Esophagus muscularis mucosa (tissue), 4 donors: ENCODE results near the gene RUVBL1. TPM values are rescaled to one million over a fixed set of nuclear protein-coding genes. Genes with fewer than 3 reads are reported as not detected.

ENCODE experiments used
- DNase-seq: peaks from one replicate; pipeline ENCODE4 v3.0.0-alpha.2; 2017; ENCODE audit errors: extremely low spot score
- H3K27ac ChIP-seq, 4 donors: fragments of 200-600 bp; sonication (generic); replicated peaks in 1 of 4; 1 replicate in 3 of 4; 2 replicates in 1 of 4; pipeline ENCODE4 v1.5.1; 2016 to 2019; ENCODE audit warnings: mild to moderate bottlenecking in 1 of 4
- H3K27me3 ChIP-seq, 4 donors: fragments of 200-600 bp; sonication (generic); one replicate each; pipeline versions ENCODE4 v1.5.1 to v1.6.0; 2016 to 2019
- H3K36me3 ChIP-seq, 4 donors: fragments of 200-600 bp; sonication (generic); one replicate each; pipeline ENCODE4 v1.5.1; 2016 to 2019
- H3K4me1 ChIP-seq, 4 donors: fragments of 200-600 bp; sonication (generic); one replicate each; pipeline ENCODE4 v1.5.1; 2016 to 2019
- H3K4me3 ChIP-seq, 4 donors: fragments of 200-600 bp; sonication (generic); 1 replicate in 2 of 4; 2 replicates in 2 of 4; pipeline ENCODE4 v1.5.1; 2016 to 2019; ENCODE audit warnings: mild to moderate bottlenecking in 4 of 4, moderate library complexity in 1 of 4
- H3K9me3 ChIP-seq, 4 donors: fragments of 200-600 bp; sonication (generic); 1 replicate in 3 of 4; 2 replicates in 1 of 4; pipeline ENCODE4 v1.5.1; 2016 to 2019
- EP300 ChIP-seq: sonication (generic); formaldehyde crosslinking; IDR thresholded peaks from one replicate; pipeline ENCODE4 v1.6.1; 2017; ENCODE audit warnings: antibody characterized with exemption
- POLR2A ChIP-seq: fragments of 450-650 bp; IDR thresholded peaks from one replicate; pipeline ENCODE4 v1.6.1; 2017; ENCODE audit warnings: antibody characterized with exemption, moderate library complexity, mild to moderate bottlenecking, low read depth
- POLR2AphosphoS5 ChIP-seq, 2 donors: sonication (generic); formaldehyde crosslinking; IDR thresholded peaks; one replicate each; pipeline ENCODE4 v1.6.1; 2017; ENCODE audit warnings: antibody characterized with exemption in 2 of 2
- WGBS: methylation state at CpG from one replicate; pipeline ENCODE4 v1.1.5; 2018; 5-methylcytosine and 5-hydroxymethylcytosine counted together
- intact Hi-C: fragments of 100-400 bp; cut with DNase I; formaldehyde crosslinking; loops from one replicate; pipeline ENCODE4 v1.15.1; 2023
- total RNA-seq, 4 donors: library from RNA; depleted of rRNA; stranded (reverse); fragments of >200 nt; gene quantifications; one replicate each; pipeline versions ENCODE4 v1.1.0 to v1.2.1, GENCODE V29; 2016
- TF ChIP-seq, protein P1 (sequence below), 3 experiments: fragments of 200-600 bp in 2 of 3; fragments of 450-650 bp in 1 of 3; sonication (generic) in 2 of 3; IDR thresholded peaks; one replicate each; pipeline ENCODE4 v1.5.1; 2017 to 2019; ENCODE audit warnings: antibody characterized with exemption in 3 of 3, mild to moderate bottlenecking in 2 of 3, moderate library complexity in 1 of 3

RUVBL1 gene
- total RNA-seq, 4 donors from 2014 or later: 21.4 to 28.9 (median 23.8) TPM

DNA sequence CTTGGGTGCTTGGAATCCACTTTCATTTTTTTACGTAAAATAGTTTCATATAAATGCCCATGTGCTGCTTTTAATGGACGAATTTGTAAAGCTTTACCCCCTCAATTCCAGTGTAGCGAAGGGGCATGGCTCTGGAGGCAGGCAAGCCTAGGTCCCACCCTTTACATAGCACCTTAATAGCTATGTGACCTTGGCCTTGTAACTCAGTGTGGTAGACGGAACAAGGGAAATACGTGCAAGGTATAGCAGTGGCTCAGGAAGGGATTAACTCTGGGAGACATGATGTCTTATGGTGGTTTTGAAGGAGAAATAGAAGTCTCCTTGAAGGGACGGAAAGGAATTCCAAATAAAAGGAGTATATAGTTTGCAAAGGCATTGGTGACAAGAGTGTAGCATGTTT lies 70.0 kb downstream of the RUVBL1 start:
- H3K27ac ChIP-seq: peak overlapping the region in 1 of 4 donors; percentile 93

GRCh38 chr3:128052595-128053351 lies 70.8 kb downstream of the RUVBL1 start:
- TF ChIP-seq, protein P1, sequence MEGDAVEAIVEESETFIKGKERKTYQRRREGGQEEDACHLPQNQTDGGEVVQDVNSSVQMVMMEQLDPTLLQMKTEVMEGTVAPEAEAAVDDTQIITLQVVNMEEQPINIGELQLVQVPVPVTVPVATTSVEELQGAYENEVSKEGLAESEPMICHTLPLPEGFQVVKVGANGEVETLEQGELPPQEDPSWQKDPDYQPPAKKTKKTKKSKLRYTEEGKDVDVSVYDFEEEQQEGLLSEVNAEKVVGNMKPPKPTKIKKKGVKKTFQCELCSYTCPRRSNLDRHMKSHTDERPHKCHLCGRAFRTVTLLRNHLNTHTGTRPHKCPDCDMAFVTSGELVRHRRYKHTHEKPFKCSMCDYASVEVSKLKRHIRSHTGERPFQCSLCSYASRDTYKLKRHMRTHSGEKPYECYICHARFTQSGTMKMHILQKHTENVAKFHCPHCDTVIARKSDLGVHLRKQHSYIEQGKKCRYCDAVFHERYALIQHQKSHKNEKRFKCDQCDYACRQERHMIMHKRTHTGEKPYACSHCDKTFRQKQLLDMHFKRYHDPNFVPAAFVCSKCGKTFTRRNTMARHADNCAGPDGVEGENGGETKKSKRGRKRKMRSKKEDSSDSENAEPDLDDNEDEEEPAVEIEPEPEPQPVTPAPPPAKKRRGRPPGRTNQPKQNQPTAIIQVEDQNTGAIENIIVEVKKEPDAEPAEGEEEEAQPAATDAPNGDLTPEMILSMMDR (IDR thresholded peaks at IDR 0.05): no peak
- no peak for TF ChIP-seq POLR2A
- no peak for TF ChIP-seq POLR2AphosphoS5 (IDR thresholded peaks at IDR 0.05)
- TF ChIP-seq EP300: no peak
- peak overlapping the region; percentile 93 to 97 (median 96) for H3K27ac ChIP-seq
- WGBS: 3% methylated on average over 15 of the region's 33 CpGs
- H3K4me1 ChIP-seq: peaks cover 37 to 40% (median 38%) of the 10 kb centered on the region in 4 donors
- no peaks in the 10 kb centered on the region for H3K9me3 ChIP-seq
- H3K4me3 ChIP-seq: peak overlapping the region; percentile 95 to 99 (median 98)
- DNase-seq: peak; percentile 42
- peaks cover 6 to 36% (median 23%) of the 10 kb centered on the region in 4 donors for H3K36me3 ChIP-seq
- intact Hi-C loops: loop anchor here (10.0 kb wide), 1 partner anchor 378 kb away; the partner anchor contains the start of gene ABTB1
- no peaks in the 10 kb centered on the region for H3K27me3 ChIP-seq

More for the DNA sequence above, 70.0 kb downstream of the RUVBL1 start:
- Histone ChIP-seq H3K9me3 (no peaks in the 10 kb centered on the region), H3K4me3 (peak overlapping the region; percentile 95 to 99 (median 98)), H3K36me3 (peaks cover 14 to 44% (median 31%) of the 10 kb centered on the region in 4 donors), H3K4me1 (peaks cover 37 to 40% (median 38%) of the 10 kb centered on the region in 4 donors), H3K27me3 (no peaks in the 10 kb centered on the region)
- no peak for DNase-seq
- 71% methylated on average over 6 of the region's 6 CpGs for WGBS
- no peak for TF ChIP-seq POLR2AphosphoS5 (IDR thresholded peaks at IDR 0.05)
- TF ChIP-seq, protein P1 (IDR thresholded peaks at IDR 0.05): no peak
- no peak for TF ChIP-seq POLR2A
- TF ChIP-seq EP300: no peak
- intact Hi-C loops: loop anchor here (10.0 kb wide), 1 partner anchor 379 kb away; the partner anchor contains the start of gene ABTB1

DNA sequence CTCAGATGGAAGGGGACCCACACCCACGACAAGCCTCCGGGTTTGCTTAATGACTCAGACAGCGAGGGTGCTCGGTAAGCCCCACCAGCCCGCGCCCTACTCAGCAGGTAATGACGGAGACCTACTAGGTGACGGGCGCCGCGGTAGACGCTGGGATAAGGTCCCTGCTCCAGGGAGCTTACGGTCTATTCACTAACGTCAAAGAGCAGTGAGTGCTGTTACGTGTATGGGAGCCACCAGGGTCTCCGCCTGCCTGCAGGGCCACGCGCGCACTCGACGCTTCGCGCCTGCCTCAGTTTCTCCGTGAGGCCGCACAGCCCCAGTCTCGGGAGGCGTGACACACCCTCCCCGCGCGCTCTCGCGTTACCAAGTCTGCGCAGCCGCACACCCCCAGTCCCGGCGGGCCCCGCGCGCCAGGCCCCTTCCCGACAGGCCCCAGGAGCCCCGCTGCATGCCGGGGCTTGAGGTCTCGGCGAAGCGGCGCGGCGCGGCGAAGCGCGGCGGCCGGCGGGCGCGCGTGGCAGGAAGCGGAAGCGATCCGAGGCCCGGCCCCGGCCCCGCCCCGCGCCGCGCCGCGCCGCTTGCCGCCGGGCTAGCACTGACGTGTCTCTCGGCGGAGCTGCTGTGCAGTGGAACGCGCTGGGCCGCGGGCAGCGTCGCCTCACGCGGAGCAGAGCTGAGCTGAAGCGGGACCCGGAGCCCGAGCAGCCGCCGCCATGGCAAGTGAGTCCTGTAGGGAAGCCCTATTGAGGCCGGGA lies 71.6 kb downstream of the RUVBL1 start, which contains the start of gene SEC61A1:
Gene SEC61A1, plus strand, starts transcription at position 601 of the 758 bp plus-strand sequence. Its CDS starts 116 bp downstream, at position 717.
- peak; percentile 96 for DNase-seq
- H3K9me3 ChIP-seq: no peaks in the 10 kb centered on the region
- intact Hi-C loops: loop anchor here (10.0 kb wide), 1 partner anchor 377 kb away; the partner anchor contains the start of gene ABTB1
- H3K4me1 ChIP-seq: peaks cover 37 to 40% (median 38%) of the 10 kb centered on the region in 4 donors
- H3K4me3 ChIP-seq: peak within 1 kb of the TSS; percentile 95 to 99 (median 98)
- H3K27ac ChIP-seq: peak within 1 kb of the TSS; percentile 93 to 97 (median 96)
- peaks cover 2 to 30% (median 17%) of the 10 kb centered on the region in 4 donors for H3K36me3 ChIP-seq
- WGBS: 0% methylated on average over 15 of the region's 90 CpGs
- TF ChIP-seq POLR2AphosphoS5 (IDR thresholded peaks at IDR 0.05) (peak; percentile 87 to 90), POLR2A (peak; percentile 79), EP300 (no peak)
- TF ChIP-seq, protein P1 (IDR thresholded peaks at IDR 0.05): peak in 2 of 3 experiments; percentile 8 to 34
- no peaks in the 10 kb centered on the region for H3K27me3 ChIP-seq

DNA sequence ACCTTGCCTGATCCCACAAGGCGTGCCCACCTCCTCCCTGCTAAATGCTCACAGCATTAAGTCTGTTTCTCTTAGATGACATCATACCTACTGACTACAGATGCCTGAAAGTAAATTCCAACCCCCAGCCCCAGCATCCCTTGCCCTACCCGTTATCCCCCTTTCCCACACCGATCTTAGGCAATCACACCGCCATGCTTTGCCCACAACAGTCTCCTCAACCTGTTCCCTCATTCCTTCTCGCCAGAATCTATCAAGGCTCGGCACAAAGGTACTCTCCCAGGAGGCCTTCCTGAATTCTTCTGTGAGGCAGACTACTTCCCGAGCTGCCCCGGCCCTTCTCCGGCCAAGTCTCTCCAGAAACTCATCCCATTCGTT lies 72.2 kb downstream of the RUVBL1 start:
- Histone ChIP-seq H3K4me1 (peaks cover 37 to 40% (median 38%) of the 10 kb centered on the region in 4 donors), H3K27me3 (no peaks in the 10 kb centered on the region), H3K4me3 (peak overlapping the region; percentile 95 to 99 (median 98)), H3K9me3 (no peaks in the 10 kb centered on the region), H3K36me3 (peaks cover 0 to 25% (median 11%) of the 10 kb centered on the region in 4 donors), H3K27ac (peak overlapping the region; percentile 77 to 96 (median 94))
- no peak for TF ChIP-seq POLR2AphosphoS5 (IDR thresholded peaks at IDR 0.05)
- intact Hi-C loops: loop anchor here (10.0 kb wide), 1 partner anchor 377 kb away; the partner anchor contains the start of gene ABTB1
- DNase-seq: peak; percentile 66
- WGBS: 12% methylated on average over 10 of the region's 10 CpGs
